GM12892 (cell line): ENCODE measurements around the gene CCDC136.

Experiments
- POLR2A ChIP-seq: IDR thresholded peaks from 2 replicates; pipeline ENCODE4 v1.6.1; 2011; ENCODE audit warnings: low read depth, low read length, control low read depth
- POLR2AphosphoS5 ChIP-seq: IDR thresholded peaks from 2 replicates; pipeline ENCODE4 v1.6.1; 2011; ENCODE audit warnings: low read depth, low read length, control low read depth
- TAF1 ChIP-seq: IDR thresholded peaks from 2 replicates; pipeline ENCODE4 v1.6.1; 2011; ENCODE audit warnings: low read depth, mild to moderate bottlenecking, control low read depth, low read length, borderline replicate concordance

DNA sequence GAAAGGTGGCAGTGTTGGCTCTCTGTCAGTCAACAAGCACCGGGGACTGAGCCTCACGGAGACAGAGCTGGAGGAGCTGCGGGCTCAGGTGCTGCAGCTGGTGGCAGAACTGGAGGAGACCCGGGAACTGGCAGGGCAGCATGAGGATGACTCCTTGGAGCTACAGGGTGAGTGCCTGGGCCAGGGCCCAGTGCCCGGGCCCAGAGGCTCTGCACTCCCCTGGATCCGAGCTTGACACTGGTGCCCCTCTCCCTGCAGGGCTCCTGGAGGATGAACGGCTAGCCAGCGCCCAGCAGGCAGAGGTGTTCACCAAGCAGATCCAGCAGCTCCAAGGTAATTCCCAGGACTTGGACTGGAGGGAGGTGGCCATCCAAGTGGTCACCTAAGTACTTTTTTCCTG lies 2.7 kb downstream of the CCDC136 start:
- TF ChIP-seq POLR2A (no peak), POLR2AphosphoS5 (no peak), TAF1 (no peak)
